ENCODE results near the gene LSM12. TPM values are rescaled to one million over a fixed set of nuclear protein-coding genes. Genes with fewer than 3 reads are reported as not detected.
A peak's percentile ranks its signal among the peaks of the same experiment; 100 is the strongest.

The LSM12 gene
- total RNA-seq, 1 donor from 2014 or later = 22.6 TPM

DNA sequence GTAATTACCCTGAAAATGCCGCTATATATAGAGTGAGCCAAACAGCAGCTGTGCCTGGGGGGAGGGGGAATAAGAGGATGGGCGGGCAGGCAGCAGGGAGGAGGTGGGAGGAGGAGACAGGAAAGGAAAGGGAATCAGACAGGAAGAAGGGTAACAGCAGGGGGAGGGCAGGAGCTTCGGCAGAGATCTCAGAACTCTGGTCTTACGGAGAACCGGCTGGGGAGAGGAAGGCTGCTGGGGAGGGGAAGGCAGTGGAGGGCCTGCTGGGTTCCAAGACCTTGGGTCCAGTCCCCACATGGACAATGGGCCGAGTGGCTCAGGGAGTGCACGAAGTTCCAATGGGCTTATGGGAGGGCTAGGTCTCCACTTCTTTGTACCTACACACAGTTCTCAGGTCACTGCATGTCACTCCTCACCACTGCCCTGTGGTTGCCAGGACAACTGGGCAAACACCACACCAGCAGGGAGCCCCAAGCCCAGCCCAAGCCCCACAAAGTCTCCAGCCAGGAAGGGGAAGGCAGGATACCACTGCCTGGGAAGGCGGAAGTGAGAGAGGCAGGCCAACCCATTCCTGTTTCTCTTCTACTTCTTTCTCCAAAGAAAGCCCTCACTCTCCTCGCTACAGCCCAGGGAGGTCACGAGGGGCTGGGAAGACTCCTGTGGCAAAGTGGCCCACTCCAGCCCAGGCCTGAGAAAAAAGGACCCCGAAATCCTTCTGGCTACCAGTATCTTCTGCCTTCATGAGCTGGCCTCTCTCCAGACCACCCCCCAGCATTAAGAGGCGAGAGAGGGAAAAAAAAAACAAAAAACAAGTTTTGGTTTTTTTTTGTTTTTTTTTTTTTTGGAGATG, 29.4 kb upstream of the LSM12 start:
- DNase-seq (ENCODE audit: low spot score) = no peak
- peak; percentile 16 for ATAC-seq

DNA sequence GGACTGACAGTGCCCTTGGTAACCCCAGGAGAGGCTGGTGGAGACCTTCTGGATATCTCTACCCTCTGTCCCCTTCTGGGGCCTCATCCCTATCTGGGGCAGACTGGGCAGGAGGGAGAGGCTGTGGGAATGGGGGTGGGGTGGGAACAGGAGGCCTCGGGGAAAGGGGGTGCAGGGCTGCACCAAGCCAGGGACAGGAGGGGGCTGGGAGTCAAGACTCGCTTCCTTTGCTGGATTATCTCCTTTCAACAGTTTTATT, 28.8 kb upstream of the LSM12 start:
- DNase-seq (ENCODE audit: low spot score) = no peak
- ATAC-seq = no peak

DNA sequence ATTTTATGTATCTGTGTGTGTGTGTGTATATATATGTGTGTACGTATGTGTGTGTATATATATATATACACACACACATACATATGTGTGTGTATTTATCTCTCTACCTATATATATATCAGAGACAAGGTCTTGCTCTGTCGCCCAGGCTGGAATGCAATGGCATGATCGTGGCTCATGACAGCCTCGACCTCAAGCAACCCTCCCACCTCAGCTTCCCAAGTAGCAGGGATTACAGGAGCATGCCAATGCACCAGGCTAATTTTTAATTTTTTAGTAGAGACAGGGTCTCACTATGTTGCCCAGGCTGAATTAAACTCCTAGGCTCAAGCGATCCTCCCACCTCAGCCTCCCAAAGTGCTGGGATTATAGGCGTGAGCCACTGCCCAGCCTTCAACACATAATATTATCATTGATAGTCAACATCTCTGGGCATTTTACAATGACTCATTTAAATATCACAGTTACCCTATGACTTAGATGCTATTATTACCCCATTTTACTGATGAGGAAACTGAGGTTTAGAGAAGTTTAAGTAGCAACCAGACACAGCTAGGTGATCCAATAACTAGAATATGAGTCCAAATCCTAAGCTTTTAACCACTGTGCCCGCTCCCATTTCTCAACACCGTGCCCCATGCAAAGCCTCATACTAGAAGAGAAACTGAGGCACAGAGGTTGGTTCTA, 28.4 kb upstream of the LSM12 start:
- ATAC-seq (no peak), DNase-seq (ENCODE audit: low spot score) (no peak)

DNA sequence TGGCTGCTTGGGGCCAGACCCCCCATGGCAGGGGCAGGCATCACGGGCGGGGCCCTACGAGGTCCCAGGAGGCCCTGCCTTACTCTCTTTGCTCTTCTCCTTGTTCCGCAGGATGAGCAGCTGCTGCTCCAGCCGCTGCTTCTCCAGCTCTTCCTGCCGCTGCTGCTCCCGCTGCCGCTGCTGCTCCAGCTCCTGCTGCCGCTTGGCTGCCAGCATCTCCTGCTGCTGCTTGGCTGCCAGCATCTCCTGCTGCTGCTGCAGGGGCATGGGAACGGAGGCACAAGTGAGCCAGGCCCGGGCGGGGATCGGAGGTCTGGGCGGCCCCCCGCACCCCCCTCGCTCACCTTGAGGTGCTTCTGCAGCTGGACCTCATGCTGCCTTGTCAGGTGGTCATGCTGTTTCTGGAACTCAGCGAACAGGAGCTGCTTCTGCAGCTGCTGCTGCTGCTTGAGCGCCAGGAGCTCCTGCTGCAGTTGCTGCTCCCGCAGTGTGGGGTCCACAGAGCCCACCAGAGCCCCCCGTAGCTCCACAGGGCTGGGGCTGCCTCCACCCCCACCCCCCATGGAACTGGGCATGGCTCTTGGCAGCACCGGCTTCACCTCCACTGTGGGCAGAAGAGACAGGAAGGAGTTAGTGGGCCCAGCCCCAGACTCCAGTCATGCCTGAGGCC, 26.9 kb upstream of the LSM12 start:
- no peak for ATAC-seq
- DNase-seq (ENCODE audit: low spot score) = no peak

DNA sequence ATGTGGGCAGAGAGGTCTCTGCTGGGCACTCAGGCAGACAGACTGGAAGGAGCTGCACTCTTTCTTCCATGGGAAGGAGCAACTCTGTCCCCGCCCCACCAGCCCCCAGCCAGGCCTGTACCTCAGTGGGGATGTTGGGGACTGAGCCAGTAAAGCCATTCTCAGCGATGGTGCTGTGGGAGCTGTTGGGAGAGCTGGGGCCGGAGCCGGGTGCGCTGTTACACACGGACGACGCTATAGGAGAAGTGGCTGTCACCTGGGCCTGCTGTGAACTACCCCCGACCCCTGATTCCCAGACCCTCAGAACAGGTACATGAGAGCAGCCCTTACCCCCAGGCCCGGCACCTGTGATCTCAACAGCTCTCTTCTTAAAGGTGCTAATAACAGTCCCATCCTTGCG, 25.6 kb upstream of the LSM12 start:
- DNase-seq (ENCODE audit: low spot score) (no peak), ATAC-seq (no peak)

DNA sequence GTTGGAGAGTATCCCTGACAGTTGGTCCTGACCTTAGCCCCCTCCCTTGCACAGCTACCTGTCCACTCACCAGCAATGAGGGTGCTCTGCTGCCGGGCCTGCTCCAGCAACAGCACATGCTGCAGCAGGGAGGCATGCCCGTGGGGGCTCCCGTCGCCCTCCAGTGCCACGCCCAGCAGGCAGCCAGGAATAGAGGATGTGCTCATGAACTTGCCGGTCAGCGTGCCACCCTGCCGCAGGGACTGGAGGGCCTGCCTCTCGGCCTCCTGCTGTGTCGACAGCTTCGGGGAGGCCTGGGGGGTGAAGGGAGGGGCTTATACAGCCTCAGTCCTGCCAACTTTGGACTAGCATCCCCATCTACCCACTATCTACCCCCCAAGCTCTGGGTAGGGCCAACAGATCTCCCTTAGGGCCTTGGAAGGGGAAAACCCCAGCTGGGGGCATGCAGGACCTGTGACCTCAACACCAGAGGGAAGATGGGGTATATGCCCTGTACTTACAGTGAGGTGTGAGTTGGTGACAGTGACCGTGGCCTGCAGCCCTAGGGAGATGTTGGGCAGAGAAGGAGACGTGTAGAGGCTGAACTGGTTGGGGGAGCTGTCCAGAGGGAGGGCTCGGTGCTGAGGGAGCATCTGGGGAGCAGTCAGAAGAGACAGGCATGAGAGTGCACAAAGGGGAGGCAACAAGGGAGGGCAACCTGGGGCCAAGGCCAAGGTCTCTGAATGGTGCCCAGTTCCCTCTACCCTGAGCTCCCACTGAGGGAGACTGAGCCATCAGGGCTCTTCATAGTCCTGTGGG, 24.9 kb upstream of the LSM12 start:
- no peak for ATAC-seq

DNA sequence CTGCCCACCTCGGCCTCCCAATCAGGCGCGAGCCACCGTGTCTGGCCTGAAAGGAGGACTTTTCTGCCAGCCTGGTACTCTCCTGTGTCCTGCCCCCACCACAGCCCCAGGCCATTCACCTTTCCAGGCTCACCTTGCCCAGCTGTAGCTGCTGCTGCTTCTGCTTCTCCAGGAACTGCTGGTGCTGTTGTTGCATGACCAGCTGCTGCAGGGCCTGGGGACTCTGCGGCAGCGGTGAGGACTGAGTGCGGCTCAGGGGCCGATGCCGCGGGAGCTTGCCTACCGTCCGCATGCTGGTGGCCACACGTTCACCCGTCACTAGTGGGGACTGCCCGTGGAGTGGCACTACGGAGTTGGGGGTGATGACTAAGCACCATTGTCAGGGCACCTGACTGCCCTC, 21.8 kb upstream of the LSM12 start:
- ATAC-seq (no peak), DNase-seq (ENCODE audit: low spot score) (no peak)

More for the DNA sequence above, 24.9 kb upstream of the LSM12 start:
- no peak for DNase-seq (ENCODE audit: low spot score)

DNA sequence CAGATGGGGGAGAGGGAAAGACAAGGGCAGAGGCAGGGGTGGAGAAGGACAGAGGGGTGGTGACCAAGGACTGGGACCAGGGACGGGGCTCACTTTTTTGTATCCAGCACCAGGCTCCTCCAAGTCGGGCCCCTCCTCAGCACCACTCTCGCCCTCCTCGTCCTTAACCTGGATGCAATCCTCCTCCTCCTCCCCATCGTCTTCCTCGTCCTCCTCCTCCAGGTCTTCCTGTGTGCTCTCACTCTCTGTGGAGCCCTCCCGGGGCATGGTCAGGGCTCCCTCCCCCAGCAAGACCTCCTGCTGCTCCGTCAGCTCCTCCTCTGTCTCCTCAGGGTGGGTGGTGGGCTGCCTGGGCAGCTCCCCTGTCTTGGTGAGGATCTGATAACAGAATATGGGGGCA, 20.8 kb upstream of the LSM12 start:
- ATAC-seq = no peak
- DNase-seq (ENCODE audit: low spot score) = no peak

DNA sequence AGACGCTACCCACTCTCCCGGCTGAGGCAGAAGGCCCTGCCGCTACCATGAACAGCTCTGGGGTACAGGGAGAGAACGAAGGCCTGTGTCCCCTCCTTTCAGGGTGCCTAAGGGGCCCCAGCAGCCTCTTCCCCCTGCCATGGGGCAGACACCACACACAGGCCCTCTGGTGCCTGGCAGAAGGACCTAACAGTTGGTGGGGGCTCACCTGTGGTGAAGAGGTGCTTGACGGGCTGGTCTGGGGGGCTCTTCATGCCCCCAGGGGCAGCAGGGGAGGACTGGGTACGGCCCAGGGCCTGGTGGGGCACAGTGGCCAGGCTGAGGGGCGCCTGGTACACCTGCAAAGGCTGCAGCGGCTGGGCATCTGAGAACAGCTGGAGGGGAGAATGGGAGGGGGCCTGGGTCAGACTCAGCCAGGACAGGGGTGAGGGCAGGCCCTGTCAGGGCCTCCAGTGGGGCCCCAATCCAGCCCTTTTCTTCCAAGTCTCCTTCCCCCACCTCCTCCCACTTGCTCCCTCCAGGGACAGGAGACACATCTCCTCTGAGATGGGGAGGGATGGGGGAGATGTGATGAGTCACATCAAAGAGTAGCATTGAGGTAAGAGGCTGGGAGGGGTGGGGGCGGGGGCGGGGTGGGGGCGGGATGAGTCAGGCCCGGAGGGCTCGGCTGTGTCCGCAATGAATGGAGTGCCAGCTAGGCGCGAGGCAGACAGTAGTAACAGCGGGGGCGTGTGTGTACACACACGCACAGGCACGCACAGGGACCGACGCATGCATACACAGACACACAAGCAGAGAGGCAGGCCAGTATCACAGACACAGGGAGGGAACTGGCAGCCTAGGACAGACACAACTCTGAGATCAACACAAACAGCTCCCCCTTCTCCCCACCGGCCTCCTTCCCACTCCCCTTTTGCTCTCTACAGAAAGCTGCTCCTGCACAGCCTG, 20.2 kb upstream of the LSM12 start:
- DNase-seq (ENCODE audit: low spot score) = no peak
- no peak for ATAC-seq

DNA sequence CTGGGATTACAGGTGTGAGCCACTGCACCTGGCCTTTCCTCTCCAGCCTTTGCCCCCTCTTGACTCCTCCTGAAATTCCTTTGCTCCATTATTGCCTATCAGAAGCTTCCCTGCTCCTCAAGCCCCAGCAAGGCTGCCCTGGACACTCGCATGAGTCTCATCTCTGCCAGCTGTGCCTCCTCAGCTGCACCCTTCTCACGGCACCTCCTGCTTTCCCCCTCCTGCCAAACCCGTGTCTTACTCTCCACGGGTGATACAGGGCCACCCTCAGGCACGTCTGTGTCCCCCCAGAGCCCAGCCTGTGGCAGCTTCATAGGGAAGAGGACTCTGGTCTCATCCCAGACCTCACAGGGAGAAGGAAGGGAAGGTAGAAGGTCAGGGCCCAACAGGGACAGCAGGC, 19.4 kb upstream of the LSM12 start:
- ATAC-seq (no peak), DNase-seq (ENCODE audit: low spot score) (no peak)

DNA sequence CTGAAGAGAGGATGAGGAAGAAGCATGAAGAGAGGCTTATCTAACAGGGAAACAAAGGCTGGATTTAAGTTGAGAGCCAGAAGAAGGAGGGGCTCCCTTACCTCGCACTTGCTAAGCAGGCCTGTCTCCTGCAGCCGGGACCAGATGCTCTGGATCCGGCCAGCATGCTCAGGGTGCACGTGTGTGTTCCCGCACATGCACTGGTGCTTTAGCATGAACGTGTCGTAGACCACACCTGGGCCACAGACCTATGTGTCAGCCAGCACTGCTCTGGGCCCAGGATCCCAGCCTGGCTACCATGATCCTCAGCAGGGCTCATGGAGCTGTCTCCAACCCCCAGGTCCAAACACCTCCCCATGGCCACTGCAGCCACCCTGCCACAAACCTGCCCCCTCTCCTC, 18.4 kb upstream of the LSM12 start:
- no peak for DNase-seq (ENCODE audit: low spot score)
- ATAC-seq = no peak

DNA sequence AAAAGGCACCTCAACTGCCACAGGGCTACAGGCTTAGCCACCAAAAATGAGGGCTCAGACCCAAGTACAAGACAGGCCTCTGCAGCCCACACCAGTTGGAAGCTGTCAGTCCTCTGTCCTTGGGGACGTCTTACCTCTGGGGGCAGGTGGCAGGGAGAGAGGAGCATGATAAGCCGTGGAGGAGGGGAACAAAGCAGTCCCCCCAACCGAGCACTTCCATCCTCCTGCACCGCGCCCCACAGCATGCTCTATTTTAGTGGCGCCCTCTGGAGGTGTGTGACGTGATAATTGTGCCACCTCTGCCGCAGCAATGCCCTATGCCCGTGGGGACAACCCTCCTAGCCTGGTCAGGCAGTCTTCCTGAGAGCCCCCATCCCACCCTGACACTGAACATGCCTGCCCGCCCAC, 17.7 kb upstream of the LSM12 start:
- DNase-seq (ENCODE audit: low spot score) (no peak), ATAC-seq (peak; percentile 55)

DNA sequence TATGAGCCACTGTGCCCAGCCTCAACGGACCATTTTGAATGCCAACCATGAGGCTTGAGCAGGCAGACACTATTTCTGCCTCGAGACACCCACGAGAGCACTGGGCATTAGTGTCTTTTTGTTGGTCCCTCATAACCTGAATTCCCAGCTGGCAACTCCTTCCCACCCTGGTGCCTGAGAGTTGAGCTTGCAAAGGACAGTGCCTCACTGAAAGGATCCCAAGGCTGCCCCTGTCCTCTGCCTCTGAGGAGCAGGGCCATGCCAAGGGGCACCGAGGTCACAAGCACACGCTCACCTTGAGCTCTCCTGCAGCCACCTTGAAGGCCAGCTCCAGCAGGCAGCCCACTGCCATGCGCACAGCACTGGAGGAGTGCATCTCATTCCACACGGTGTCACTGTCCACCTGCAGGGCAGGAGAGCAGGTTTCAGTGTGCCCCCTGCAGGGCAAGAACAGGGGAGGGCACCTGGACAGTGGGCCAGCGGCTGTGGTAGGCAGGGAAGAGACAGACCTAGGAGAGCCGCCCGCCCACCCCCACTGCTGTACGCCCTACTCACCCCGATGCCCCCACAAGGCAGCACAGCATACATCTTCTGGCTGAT, 16.9 kb upstream of the LSM12 start:
- DNase-seq (ENCODE audit: low spot score) (peak; percentile 64), ATAC-seq (peak; percentile 90)

DNA sequence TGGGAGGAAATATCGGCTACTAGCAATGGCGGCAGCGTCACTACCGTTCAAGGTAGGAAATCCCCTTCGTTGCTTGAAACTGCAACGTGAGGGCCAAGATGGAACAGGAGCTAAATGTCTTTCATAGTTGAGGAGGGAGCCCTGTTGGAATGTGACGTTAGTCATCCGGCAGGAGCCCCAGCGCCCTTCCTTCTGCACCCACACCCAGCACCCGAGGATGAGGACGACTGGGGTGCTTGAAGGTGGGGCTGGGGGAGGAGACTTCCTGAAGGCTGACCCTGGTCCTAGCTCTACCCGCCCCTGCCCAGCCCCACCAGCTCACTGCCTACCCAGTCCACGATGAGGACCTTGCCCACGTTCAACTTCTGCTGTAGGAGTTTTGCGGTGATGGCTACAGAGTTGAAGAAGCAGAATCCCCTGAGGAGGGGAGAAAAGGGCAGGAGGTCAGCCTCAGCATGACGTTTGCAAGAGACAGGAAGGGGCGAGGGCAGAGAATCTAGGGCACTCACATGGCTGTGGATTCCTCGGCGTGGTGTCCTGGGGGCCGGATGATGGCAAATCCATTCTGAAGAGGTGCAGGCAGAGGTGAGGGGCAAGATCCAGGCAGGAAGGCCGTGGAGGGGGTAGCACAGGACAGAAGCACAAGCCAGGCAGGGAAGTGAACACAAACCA, 15.9 kb upstream of the LSM12 start:
- no peak for DNase-seq (ENCODE audit: low spot score)
- no peak for ATAC-seq

DNA sequence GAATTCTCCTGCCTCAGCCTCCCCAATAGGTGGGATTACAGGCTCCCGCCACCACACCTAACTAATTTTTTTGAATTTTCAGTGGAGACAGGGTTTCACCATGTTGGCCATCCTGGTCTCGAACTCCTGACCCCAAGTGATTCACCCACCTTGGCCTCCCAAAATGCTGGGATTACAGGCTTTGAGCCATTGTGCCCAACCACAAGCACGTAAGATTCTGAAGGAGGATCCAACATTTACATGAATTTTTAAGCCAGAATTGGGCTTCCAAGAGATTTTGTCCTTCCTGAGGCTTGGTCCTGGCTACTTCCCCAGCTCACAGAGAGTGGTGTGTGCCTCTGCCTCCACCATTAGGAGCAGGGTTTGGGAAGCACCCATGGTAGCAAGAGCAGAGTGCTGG, 15.2 kb upstream of the LSM12 start:
- DNase-seq (ENCODE audit: low spot score) = no peak
- ATAC-seq = no peak

DNA sequence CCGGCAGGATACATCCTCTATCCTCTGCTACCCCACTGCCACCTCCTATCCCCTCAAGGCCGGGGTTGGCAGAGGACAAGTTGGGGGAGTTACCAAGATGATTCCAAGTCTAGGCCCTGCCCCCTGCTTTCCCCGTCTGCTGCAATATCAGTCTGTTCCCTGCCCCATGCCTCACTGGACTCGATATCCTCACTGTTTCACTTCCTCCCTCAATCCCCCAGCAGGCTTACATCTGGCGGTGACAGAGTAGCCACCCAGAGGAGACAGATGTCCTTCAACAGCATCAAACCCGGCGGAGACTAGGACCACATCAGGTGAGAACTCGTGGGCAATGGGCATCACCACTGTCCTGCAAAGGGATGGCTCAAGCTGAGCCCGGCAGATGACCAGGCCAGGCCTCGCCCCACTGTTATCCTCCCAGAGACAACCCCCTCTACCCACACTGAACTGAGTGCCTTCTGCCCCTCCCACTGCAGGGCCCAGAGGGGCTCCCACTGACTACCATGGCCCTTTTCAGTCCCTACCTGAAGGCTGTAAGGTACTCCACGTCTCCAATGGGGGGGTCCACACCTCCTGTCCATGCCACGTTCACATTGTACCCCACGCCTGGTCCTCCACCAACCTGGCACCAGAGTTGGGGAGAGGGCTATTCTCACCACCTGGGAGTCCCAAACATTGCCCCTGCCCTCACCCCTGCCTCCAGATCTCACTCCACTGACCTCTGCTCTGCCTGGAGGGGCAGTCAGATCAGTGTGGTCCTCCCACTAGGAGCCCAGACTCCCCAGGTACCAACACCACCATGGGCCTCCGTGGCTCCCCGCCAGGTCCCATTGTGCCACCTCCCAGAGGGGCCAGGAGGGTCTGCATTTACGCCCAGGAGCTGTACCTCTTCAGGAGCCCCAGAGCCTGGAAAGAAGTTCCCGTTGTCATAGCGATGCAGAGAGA, 13.7 kb upstream of the LSM12 start:
- DNase-seq (ENCODE audit: low spot score) (no peak), ATAC-seq (no peak)

DNA sequence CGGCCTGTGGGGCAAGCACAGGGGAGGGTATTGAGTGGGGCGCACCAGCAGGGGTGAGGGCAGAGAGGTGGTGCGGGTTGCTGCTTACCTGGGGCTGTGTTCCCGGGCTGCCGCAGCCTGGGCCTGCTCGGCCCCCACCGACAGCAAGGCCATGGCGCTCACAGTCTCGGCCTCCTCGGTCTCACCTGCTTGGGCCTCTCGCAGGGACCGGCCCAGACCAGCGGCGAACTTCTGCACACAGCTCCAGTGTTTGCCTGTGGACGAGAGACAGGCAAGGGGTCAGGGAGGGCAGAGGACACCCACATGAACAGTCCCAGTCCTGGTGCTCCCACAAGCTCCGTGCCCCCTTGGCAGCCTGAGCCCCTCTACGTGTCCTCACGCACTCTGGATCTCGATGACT, 11.9 kb upstream of the LSM12 start:
- DNase-seq (ENCODE audit: low spot score) (no peak), ATAC-seq (no peak)

DNA sequence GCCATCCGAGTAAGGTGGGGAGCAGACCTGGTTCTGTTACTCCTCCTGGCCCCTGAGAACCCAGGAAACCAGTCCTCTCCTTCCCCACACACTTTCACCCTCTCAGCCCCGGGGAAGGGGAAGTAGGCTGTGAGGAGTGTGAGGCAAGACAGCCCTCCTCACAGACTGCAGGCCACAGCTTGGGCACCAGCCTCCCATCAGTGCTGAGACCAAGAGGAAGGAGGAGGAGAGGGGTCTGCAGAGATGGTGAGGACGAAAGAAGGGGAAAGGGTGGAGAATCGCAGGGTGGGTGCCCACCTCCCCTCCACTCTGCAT, 11.1 kb upstream of the LSM12 start:
- ATAC-seq (peak; percentile 5), DNase-seq (ENCODE audit: low spot score) (no peak)
